DMS53 (cell line): ENCODE data around the gene ACACA.
A peak's percentile ranks its signal among the peaks of the same experiment; 100 is the strongest.

Experiments used
- DNase-seq: peaks from one replicate; lab custom pipeline; 2025; lab: John Stamatoyannopoulos, UW

ACACA gene

GRCh38 chr17:37292429-37293139 lies 114.1 kb downstream of the ACACA start:
- no peak for DNase-seq

- no peak for DNase-seq
Measured at GRCh38 chr17:37291351-37291750, 115.3 kb downstream of the ACACA start.

GRCh38 chr17:37286430-37286829 lies 120.2 kb downstream of the ACACA start:
- DNase-seq = no peak

GRCh38 chr17:37284191-37284590 lies 122.4 kb downstream of the ACACA start:
- no peak for DNase-seq

GRCh38 chr17:37283414-37283961 lies 123.1 kb downstream of the ACACA start:
- DNase-seq = no peak

GRCh38 chr17:37280841-37281240 lies 125.8 kb downstream of the ACACA start:
- no peak for DNase-seq

- DNase-seq = peak; percentile 32
Measured at GRCh38 chr17:37278247-37278894, 128.3 kb downstream of the ACACA start.

GRCh38 chr17:37276475-37276874 lies 130.2 kb downstream of the ACACA start:
- peak; percentile 52 for DNase-seq

- no peak for DNase-seq
Measured at GRCh38 chr17:37274461-37274860, 132.2 kb downstream of the ACACA start.

GRCh38 chr17:37273409-37274051 lies 133.1 kb downstream of the ACACA start:
- DNase-seq = no peak

- DNase-seq = no peak
Measured at GRCh38 chr17:37265446-37266173, 141.0 kb downstream of the ACACA start.

- DNase-seq = no peak
Measured at GRCh38 chr17:37261286-37261685, 145.3 kb downstream of the ACACA start.

- DNase-seq = no peak
Measured at GRCh38 chr17:37259030-37259735, 147.5 kb downstream of the ACACA start.

- DNase-seq = no peak
Measured at GRCh38 chr17:37256627-37257026, 150.0 kb downstream of the ACACA start.

GRCh38 chr17:37255432-37255831 lies 151.2 kb downstream of the ACACA start:
- no peak for DNase-seq

GRCh38 chr17:37247825-37248224 lies 158.8 kb downstream of the ACACA start:
- no peak for DNase-seq

- DNase-seq = no peak
Measured at GRCh38 chr17:37246085-37246484, 160.6 kb downstream of the ACACA start.

GRCh38 chr17:37240381-37240780 lies 166.3 kb downstream of the ACACA start:
- DNase-seq = no peak

- peak; percentile 28 for DNase-seq
Measured at GRCh38 chr17:37239690-37240334, 166.8 kb downstream of the ACACA start.

- no peak for DNase-seq
Measured at GRCh38 chr17:37234106-37234505, 172.5 kb downstream of the ACACA start.

- DNase-seq = no peak
Measured at GRCh38 chr17:37233036-37233435, 173.6 kb downstream of the ACACA start.
